Neural progenitor cell (in vitro differentiated cells): ENCODE data around the gene SERPINI1.

ENCODE experiments used
- CTCF ChIP-seq: fragments of 200-600 bp; sonication (generic); IDR thresholded peaks from 2 replicates; pipeline ENCODE4 v1.5.1; 2017; ENCODE audit warnings: antibody characterized with exemption, mild to moderate bottlenecking
- EZH2 ChIP-seq: fragments of 200-600 bp; sonication (generic); IDR thresholded peaks from 2 replicates; pipeline ENCODE4 v1.6.1; 2017; ENCODE audit warnings: antibody characterized with exemption, mild to moderate bottlenecking, moderate library complexity

GRCh38 chr3:167783781-167784180 lies 48.3 kb downstream of the SERPINI1 start:
- TF ChIP-seq EZH2 (no peak), CTCF (no peak)
